ENCODE data around the gene FRRS1L.

FRRS1L gene

DNA sequence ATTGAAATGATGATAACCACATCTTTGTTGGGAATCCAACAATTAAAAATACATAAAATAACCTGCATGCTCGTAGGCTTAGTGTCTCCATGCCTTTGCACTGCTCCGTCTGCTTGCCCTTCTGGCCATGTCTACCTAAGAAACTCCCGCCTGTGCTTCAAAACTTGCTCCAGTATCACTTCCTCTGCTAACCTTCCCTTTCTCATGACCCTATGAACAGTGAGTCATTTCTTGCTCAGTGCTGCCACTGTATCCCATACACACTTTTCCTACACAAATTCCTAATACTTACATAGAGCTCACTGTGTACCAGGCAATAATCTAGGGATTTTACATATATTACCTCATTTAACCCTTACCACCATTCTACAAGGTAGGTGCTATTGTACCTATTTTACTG lies 80.8 kb downstream of the FRRS1L start:
- no peak for TF ChIP-seq POLR2AphosphoS5 (IDR thresholded peaks at IDR 0.05; ENCODE audit: borderline replicate concordance, low read depth, low read length)
- TF ChIP-seq EZH2 (IDR thresholded peaks at IDR 0.05): no peak
- no peak for TF ChIP-seq FOXP2 (optimal IDR thresholded peaks at IDR 0.05; ENCODE audit: control extremely low read depth, extremely low read length, insufficient read depth)
- no peak overlapping the region for H3K4me3 ChIP-seq
- no peak overlapping the region for H3K9ac ChIP-seq (ENCODE audit: insufficient read length)
- DNase-seq (ENCODE audit: low read depth, low spot score): no peak
- no peak overlapping the region for H3K27ac ChIP-seq
- no peaks in the 10 kb centered on the region for H3K9me3 ChIP-seq (ENCODE audit: low read depth, low read length)
- H3K36me3 ChIP-seq (ENCODE audit: insufficient read depth, low read length): peaks cover 61% of the 10 kb centered on the region

- Histone ChIP-seq H3K27ac (no peak overlapping the region), H3K4me3 (no peak overlapping the region), H3K36me3 (ENCODE audit: insufficient read depth, low read length) (peaks cover 56% of the 10 kb centered on the region), H3K9me3 (ENCODE audit: low read depth, low read length) (no peaks in the 10 kb centered on the region), H3K9ac (ENCODE audit: insufficient read length) (no peak overlapping the region)
- DNase-seq (ENCODE audit: low read depth, low spot score): no peak
- no peak for TF ChIP-seq POLR2AphosphoS5 (IDR thresholded peaks at IDR 0.05; ENCODE audit: borderline replicate concordance, low read depth, low read length)
- TF ChIP-seq FOXP2 (optimal IDR thresholded peaks at IDR 0.05; ENCODE audit: control extremely low read depth, extremely low read length, insufficient read depth): no peak
- TF ChIP-seq EZH2 (IDR thresholded peaks at IDR 0.05): no peak
Measured at GRCh38 chr9:109085510-109085909, 81.5 kb downstream of the FRRS1L start.

- TF ChIP-seq FOXP2 (optimal IDR thresholded peaks at IDR 0.05; ENCODE audit: control extremely low read depth, extremely low read length, insufficient read depth) (no peak), POLR2AphosphoS5 (IDR thresholded peaks at IDR 0.05; ENCODE audit: borderline replicate concordance, low read depth, low read length) (no peak), EZH2 (IDR thresholded peaks at IDR 0.05) (no peak)
- H3K36me3 ChIP-seq (ENCODE audit: insufficient read depth, low read length): peaks cover 63% of the 10 kb centered on the region
- H3K4me3 ChIP-seq: no peak overlapping the region
- no peak overlapping the region for H3K9ac ChIP-seq (ENCODE audit: insufficient read length)
- H3K27ac ChIP-seq: 0 out of 2 replicates have a peak overlapping the region, but pooled peaks have one; percentile 10
- no peak for DNase-seq (ENCODE audit: low read depth, low spot score)
- H3K9me3 ChIP-seq (ENCODE audit: low read depth, low read length): no peaks in the 10 kb centered on the region
Measured at GRCh38 chr9:109083813-109084405, 83.1 kb downstream of the FRRS1L start.

DNA sequence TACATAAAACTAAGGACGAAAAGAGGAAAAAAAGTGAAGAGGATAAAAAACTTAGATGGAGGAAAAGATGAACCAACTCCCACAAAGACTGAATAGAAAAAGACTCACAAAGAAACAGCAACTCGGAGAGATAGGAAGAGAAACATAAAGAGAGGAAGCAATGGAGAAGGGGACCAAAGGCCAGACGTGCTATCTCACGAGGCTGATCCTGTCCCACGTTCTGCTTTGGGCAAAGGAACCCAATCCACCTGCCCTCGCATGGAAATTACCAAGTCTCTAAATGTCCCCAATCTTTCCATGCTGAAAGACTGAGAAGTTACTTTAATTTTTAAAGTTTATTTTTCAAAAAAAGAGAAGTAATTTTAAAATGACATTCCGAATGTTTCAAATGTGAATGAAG lies 83.9 kb downstream of the FRRS1L start:
- Histone ChIP-seq H3K9me3 (ENCODE audit: low read depth, low read length) (no peaks in the 10 kb centered on the region), H3K36me3 (ENCODE audit: insufficient read depth, low read length) (peaks cover 65% of the 10 kb centered on the region), H3K27ac (no peak overlapping the region), H3K9ac (ENCODE audit: insufficient read length) (no peak overlapping the region), H3K4me3 (no peak overlapping the region)
- DNase-seq (ENCODE audit: low read depth, low spot score): no peak
- TF ChIP-seq FOXP2 (optimal IDR thresholded peaks at IDR 0.05; ENCODE audit: control extremely low read depth, extremely low read length, insufficient read depth) (no peak), POLR2AphosphoS5 (IDR thresholded peaks at IDR 0.05; ENCODE audit: borderline replicate concordance, low read depth, low read length) (no peak), EZH2 (IDR thresholded peaks at IDR 0.05) (no peak)

DNA sequence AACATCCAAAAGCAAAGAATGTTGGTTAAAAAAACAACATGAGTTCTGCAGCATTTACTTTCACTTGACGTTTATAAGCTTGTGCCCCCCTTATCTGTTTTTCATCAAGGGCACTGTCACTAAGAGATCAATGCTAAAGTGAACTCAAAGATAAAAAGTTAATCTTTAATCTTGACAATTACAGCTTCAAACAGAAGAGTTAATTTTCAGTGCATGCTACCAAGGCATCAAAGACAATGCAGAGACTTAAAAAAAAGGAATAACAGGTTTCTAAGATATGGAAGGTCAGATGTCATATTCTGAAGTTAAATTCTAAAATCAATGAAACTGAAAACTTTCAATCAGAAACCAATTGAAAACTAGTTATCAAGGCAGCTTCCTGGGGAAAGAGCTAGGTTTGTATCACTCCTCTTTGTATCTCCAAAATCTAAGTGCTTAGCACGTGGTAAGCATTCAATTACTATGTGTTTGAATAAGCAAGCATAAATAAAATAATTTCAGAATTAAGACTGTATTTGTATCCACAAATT lies 84.9 kb downstream of the FRRS1L start:
- Histone ChIP-seq H3K4me3 (no peak overlapping the region), H3K27ac (no peak overlapping the region), H3K36me3 (ENCODE audit: insufficient read depth, low read length) (peaks cover 67% of the 10 kb centered on the region), H3K9ac (ENCODE audit: insufficient read length) (no peak overlapping the region), H3K9me3 (ENCODE audit: low read depth, low read length) (no peaks in the 10 kb centered on the region)
- no peak for TF ChIP-seq POLR2AphosphoS5 (IDR thresholded peaks at IDR 0.05; ENCODE audit: borderline replicate concordance, low read depth, low read length)
- no peak for TF ChIP-seq EZH2 (IDR thresholded peaks at IDR 0.05)
- TF ChIP-seq FOXP2 (optimal IDR thresholded peaks at IDR 0.05; ENCODE audit: control extremely low read depth, extremely low read length, insufficient read depth): no peak
- no peak for DNase-seq (ENCODE audit: low read depth, low spot score)
